Endothelial cell of umbilical vein (primary cell): ENCODE results near the gene PROB1. TPM values are rescaled to one million over a fixed set of nuclear protein-coding genes. Genes with fewer than 3 reads are reported as not detected.

ENCODE experiments used
- BruUV-seq: library from RNA; stranded (reverse); fragments of 400-500 nt; replicated peaks from 2 replicates; lab custom pipeline; 2021; lab: Mats Ljungman, UMichigan
- CTCF ChIA-PET: fragments of 300-600, 350-600 bp; sonication (Branson Sonifier 250); formaldehyde crosslinking; loops from one replicate; lab custom pipeline; 2021; ENCODE audit warnings: antibody characterized with exemption, inconsistent platforms; lab: Charles Lee
- POLR2A ChIA-PET: fragments of 300-600, 350-600 bp; sonication (Branson Sonifier 250); formaldehyde crosslinking; loops from one replicate; lab custom pipeline; 2021; ENCODE audit warnings: antibody characterized with exemption, inconsistent platforms; lab: Charles Lee
- DNase-seq: peaks from one replicate; pipeline ENCODE4 v3.0.0-alpha.2; 2011; ENCODE audit warnings: low read depth, low spot score
- FAIRE-seq: peaks from 2 replicates; lab custom pipeline; 2011; peaks lifted over from hg19 to GRCh38; lab: Jason Lieb, UNC
- H2AFZ ChIP-seq: 2 replicates; pipeline ENCODE4 v1.6.0; 2012; ENCODE audit warnings: low read depth, low read length, control low read depth, inconsistent platforms
- H3K27ac ChIP-seq: 2 replicates; pipeline ENCODE4 v1.5.1; 2011; ENCODE audit warnings: low read depth, mild to moderate bottlenecking, control low read depth, low read length, moderate library complexity; ENCODE audit not compliant: insufficient read depth
- H3K27me3 ChIP-seq, 2 experiments: 2 replicates each; pipeline versions ENCODE4 v1.6.0 to v1.6.1; 2011; ENCODE audit warnings: low read length in 2 of 2, mixed read lengths in 1 of 2; ENCODE audit not compliant: control insufficient read depth in 2 of 2, insufficient read depth in 2 of 2
- H3K36me3 ChIP-seq, 2 experiments: 2 replicates in 1 of 2; 3 replicates in 1 of 2; pipeline ENCODE4 v1.5.1; 2011; ENCODE audit warnings: low read length in 2 of 2, mild to moderate bottlenecking in 1 of 2, moderate library complexity in 1 of 2; ENCODE audit not compliant: control insufficient read depth in 2 of 2, insufficient read depth in 2 of 2; ENCODE audit errors: extremely low read depth in 1 of 2
- H3K4me1 ChIP-seq: 3 replicates; pipeline ENCODE4 v1.5.1; 2011; ENCODE audit warnings: mild to moderate bottlenecking, low read length; ENCODE audit not compliant: control insufficient read depth, insufficient read depth; ENCODE audit errors: extremely low read depth
- H3K4me2 ChIP-seq: 2 replicates; pipeline ENCODE4 v1.6.1; 2011; ENCODE audit warnings: low read length, control low read depth, mixed read lengths; ENCODE audit not compliant: insufficient read depth
- H3K4me3 ChIP-seq, 3 experiments: fragments of 200-600 bp in 1 of 3; sonication (generic), shearing (Covaris generic) in 1 of 3; replicated peaks in 1 of 3; 2 replicates each; pipeline ENCODE4 v1.5.1; 2011 to 2016; ENCODE audit warnings: control low read depth in 3 of 3, low read length in 3 of 3, mild to moderate bottlenecking in 2 of 3, inconsistent platforms in 1 of 3, low read depth in 1 of 3, moderate library complexity in 1 of 3; ENCODE audit not compliant: insufficient read depth in 1 of 3
- H3K79me2 ChIP-seq: 2 replicates; pipeline ENCODE4 v1.6.0; 2012; ENCODE audit warnings: low read length, inconsistent platforms; ENCODE audit not compliant: control insufficient read depth, insufficient read depth
- H3K9ac ChIP-seq: replicated peaks from 2 replicates; pipeline ENCODE3; 2011; ENCODE audit warnings: low read length, control low read depth; ENCODE audit not compliant: insufficient read depth; ENCODE audit errors: extremely low read depth
- H3K9me1 ChIP-seq: replicated peaks from 3 replicates; pipeline ENCODE4 v1.6.0; 2011; ENCODE audit warnings: mild to moderate bottlenecking, low read length; ENCODE audit not compliant: control insufficient read depth, insufficient read depth; ENCODE audit errors: extremely low read depth
- H3K9me3 ChIP-seq: replicated peaks from 2 replicates; pipeline ENCODE4 v1.5.1; 2012; ENCODE audit warnings: low read length, inconsistent platforms; ENCODE audit not compliant: control insufficient read depth, insufficient read depth
- H4K20me1 ChIP-seq: replicated peaks from 2 replicates; pipeline ENCODE3; 2011; ENCODE audit warnings: mild to moderate bottlenecking, low read length; ENCODE audit not compliant: control insufficient read depth, insufficient read depth; ENCODE audit errors: extremely low read depth
- EZH2 ChIP-seq: IDR thresholded peaks from 2 replicates; pipeline ENCODE4 v1.6.1; 2012; ENCODE audit warnings: borderline replicate concordance, low read depth, mild to moderate bottlenecking, moderate library complexity, low read length, inconsistent platforms; ENCODE audit not compliant: severe bottlenecking
- FOS ChIP-seq: IDR thresholded peaks from 2 replicates; pipeline ENCODE4 v1.6.1; 2011; ENCODE audit warnings: mild to moderate bottlenecking, low read length, moderate library complexity, borderline replicate concordance; ENCODE audit not compliant: insufficient read depth
- GATA2 ChIP-seq: IDR thresholded peaks from 2 replicates; pipeline ENCODE4 v1.7.0; 2011; ENCODE audit warnings: low read depth, mild to moderate bottlenecking, moderate library complexity, mixed read lengths, low read length; ENCODE audit not compliant: insufficient read length, insufficient read depth
- JUN ChIP-seq: IDR thresholded peaks from 2 replicates; pipeline ENCODE4 v1.6.1; 2011; ENCODE audit warnings: borderline replicate concordance, low read depth; ENCODE audit not compliant: insufficient read length, insufficient read depth
- MYC ChIP-seq: IDR thresholded peaks from one replicate; pipeline ENCODE4 v1.6.1; 2011; ENCODE audit warnings: mild to moderate bottlenecking, low read depth, low read length
- POLR2A ChIP-seq: IDR thresholded peaks from 2 replicates; pipeline ENCODE4 v1.6.1; 2012; ENCODE audit warnings: low read depth, mild to moderate bottlenecking, control low read depth, low read length
- POLR2AphosphoS5 ChIP-seq: IDR thresholded peaks from 2 replicates; pipeline ENCODE4 v1.6.1; 2012; ENCODE audit warnings: low read depth, mild to moderate bottlenecking, control low read depth, low read length, moderate library complexity; ENCODE audit not compliant: insufficient read depth
- dilution Hi-C: fragments of 300-500 bp; cut with MboI; formaldehyde crosslinking; loops from one replicate; pipeline ENCODE4 v1.15.0; 2019; ENCODE audit warnings: low sequenced_read_pairs; ENCODE audit not compliant: extremely low pct_ligation_motif_present
- intact Hi-C: fragments of 100-400 bp; cut with micrococcal nuclease; formaldehyde crosslinking; loops from one replicate; pipeline ENCODE4 v1.10.0; 2022
- polyA plus RNA-seq, 4 experiments: library from polyadenylated mRNA; depleted of rRNA in 3 of 4; stranded (reverse) in 3 of 4; unstranded in 1 of 4; fragments of >200 nt; gene quantifications; 2 replicates each; pipeline versions ENCODE4 v1.2.1 to v1.2.3, GENCODE V29; 2011 to 2012; ENCODE audit warnings: missing spikeins in 1 of 4
- total RNA-seq: library from RNA; stranded (reverse); gene quantifications from 2 replicates; pipeline ENCODE4 v1.2.3, GENCODE V29; 2021
- TF ChIP-seq, protein P1 (sequence below): IDR thresholded peaks from 2 replicates; pipeline ENCODE4 v1.6.1; 2011; ENCODE audit not compliant: insufficient read depth, insufficient read length
- TF ChIP-seq, protein P2 (sequence below), 2 donors: IDR thresholded peaks; 1 replicate in 1 of 2; 2 replicates in 1 of 2; pipeline ENCODE4 v1.5.1; 2011; ENCODE audit warnings: low read length in 2 of 2, mild to moderate bottlenecking in 2 of 2, moderate library complexity in 2 of 2, control low read depth in 1 of 2, inconsistent platforms in 1 of 2, low read depth in 1 of 2; ENCODE audit not compliant: insufficient read depth in 1 of 2; ENCODE audit errors: extremely low read depth in 1 of 2

PROB1 gene
- total and polyA plus RNA-seq, 2 donors (not counting 3 experiments of a cell fraction or from before 2014, with no cell fraction given): 0.47 to 1.9 TPM

DNA sequence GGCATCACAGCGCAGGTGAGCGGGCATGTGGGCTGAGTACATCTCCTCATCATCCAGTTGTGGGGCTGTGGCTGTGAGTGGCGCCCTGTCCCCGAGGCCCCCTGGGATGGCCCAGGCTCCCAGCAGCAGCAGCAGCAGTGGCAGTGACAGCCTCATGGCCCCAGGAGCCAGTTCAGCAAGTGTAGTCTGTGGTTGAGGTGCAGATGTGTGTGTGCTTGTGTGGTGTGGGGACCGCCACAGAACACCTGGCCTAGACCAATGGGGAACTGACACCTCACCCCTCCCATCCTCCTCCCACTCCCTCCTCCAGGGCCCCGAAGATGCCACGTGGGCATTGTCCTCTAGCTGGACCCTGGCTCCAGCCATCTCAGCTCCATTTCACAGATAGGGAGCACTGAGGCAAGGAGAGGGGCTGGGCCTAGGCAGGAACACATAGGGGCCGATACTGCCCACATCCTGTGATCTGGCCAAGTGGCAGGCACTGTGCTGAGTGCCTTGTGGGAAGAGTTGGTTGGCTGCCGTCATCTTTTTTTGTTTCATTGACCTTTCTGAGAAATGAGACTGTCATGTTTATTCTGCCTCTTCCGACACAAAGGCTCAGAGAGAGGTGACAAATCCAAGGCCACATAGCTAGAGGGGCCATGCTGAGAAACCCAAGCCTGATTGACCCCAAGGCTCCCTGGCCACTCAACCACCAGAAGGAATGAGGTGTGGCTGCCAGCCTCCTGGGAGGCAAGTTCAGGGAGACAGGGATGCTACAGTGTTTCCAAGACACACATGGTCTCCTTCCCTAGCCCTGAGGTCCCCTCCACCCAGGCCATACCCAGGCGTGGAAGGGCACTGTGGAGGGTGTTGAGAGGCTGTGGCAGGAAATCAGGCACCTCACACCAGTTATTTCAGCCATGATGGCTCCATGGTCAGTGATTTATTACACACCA is 4.9 kb downstream of the PROB1 start, which contains the start of gene MZB1:
TSS of gene MZB1 (minus strand) at position 213 of the 938 bp plus-strand sequence. CDS start at position 156, 57 bp downstream.
- CTCF ChIA-PET: interaction anchor here (1.3 to 1.4 kb wide), 2 partner anchors 10 to 18 kb away, joined by 4 to 7 read pairs; no protein-coding TSS in a partner anchor
- dilution Hi-C loops: no loop called here
- H3K4me3 ChIP-seq: no peak within 1 kb of the TSS
- H3K4me2 ChIP-seq: no peak within 1 kb of the TSS
- BruUV-seq: no TSS peak
- H3K36me3 ChIP-seq: no peaks in the 10 kb centered on the region
- no peak within 1 kb of the TSS for H2AFZ ChIP-seq
- no peaks in the 10 kb centered on the region for H3K79me2 ChIP-seq
- TF ChIP-seq EZH2 (no peak), FOS (no peak), POLR2AphosphoS5 (no peak), POLR2A (no peak), MYC (no peak), GATA2 (no peak), JUN (no peak)
- TF ChIP-seq, protein P1, sequence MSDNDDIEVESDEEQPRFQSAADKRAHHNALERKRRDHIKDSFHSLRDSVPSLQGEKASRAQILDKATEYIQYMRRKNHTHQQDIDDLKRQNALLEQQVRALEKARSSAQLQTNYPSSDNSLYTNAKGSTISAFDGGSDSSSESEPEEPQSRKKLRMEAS: no peak
- TF ChIP-seq, protein P2, sequence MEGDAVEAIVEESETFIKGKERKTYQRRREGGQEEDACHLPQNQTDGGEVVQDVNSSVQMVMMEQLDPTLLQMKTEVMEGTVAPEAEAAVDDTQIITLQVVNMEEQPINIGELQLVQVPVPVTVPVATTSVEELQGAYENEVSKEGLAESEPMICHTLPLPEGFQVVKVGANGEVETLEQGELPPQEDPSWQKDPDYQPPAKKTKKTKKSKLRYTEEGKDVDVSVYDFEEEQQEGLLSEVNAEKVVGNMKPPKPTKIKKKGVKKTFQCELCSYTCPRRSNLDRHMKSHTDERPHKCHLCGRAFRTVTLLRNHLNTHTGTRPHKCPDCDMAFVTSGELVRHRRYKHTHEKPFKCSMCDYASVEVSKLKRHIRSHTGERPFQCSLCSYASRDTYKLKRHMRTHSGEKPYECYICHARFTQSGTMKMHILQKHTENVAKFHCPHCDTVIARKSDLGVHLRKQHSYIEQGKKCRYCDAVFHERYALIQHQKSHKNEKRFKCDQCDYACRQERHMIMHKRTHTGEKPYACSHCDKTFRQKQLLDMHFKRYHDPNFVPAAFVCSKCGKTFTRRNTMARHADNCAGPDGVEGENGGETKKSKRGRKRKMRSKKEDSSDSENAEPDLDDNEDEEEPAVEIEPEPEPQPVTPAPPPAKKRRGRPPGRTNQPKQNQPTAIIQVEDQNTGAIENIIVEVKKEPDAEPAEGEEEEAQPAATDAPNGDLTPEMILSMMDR (IDR thresholded peaks at IDR 0.05; ENCODE audit: extremely low read depth in 1 of 2, insufficient read depth in 1 of 2, low read depth in 1 of 2, low read length in 2 of 2): no peak
- POLR2A ChIA-PET: no interaction called here
- H3K9me1 ChIP-seq: no peaks in the 10 kb centered on the region
- H3K4me1 ChIP-seq: peaks cover 12% of the 10 kb centered on the region
- peaks cover 7 to 14% of the 10 kb centered on the region in 2 experiments for H3K27me3 ChIP-seq
- intact Hi-C loops: loop anchor here (5.0 kb wide), 1 partner anchor 98 kb away; the partner anchor contains the start of gene MATR3
- H3K9me3 ChIP-seq: no peaks in the 10 kb centered on the region
- DNase-seq (no peak), FAIRE-seq (no peak)
- no peak within 1 kb of the TSS for H3K27ac ChIP-seq
- H3K9ac ChIP-seq: no peak within 1 kb of the TSS
- no peaks in the 10 kb centered on the region for H4K20me1 ChIP-seq
